H1 (cell line): ENCODE data around the gene CAMK2G. TPM values are rescaled to one million over a fixed set of nuclear protein-coding genes. Genes with fewer than 3 reads are reported as not detected.
A peak's percentile ranks its signal among the peaks of the same experiment; 100 is the strongest.

Source experiments
- BCL11A ChIP-seq, 2 experiments: IDR thresholded peaks; one replicate each; pipeline ENCODE4 v1.6.1; 2011; ENCODE audit warnings: low read depth in 2 of 2, low read length in 2 of 2, mild to moderate bottlenecking in 2 of 2
- HDAC2 ChIP-seq, 2 experiments: fragments of 300-600 bp in 1 of 2; sonication (generic) in 1 of 2; IDR thresholded peaks; 2 replicates each; pipeline ENCODE4 v1.6.1; 2011 to 2012; ENCODE audit warnings: low read depth in 2 of 2, low read length in 2 of 2, mild to moderate bottlenecking in 2 of 2, moderate library complexity in 2 of 2, borderline replicate concordance in 1 of 2, inconsistent platforms in 1 of 2
- NANOG ChIP-seq: IDR thresholded peaks from 2 replicates; pipeline ENCODE4 v1.6.1; 2011; ENCODE audit warnings: low read length, low read depth, mild to moderate bottlenecking, inconsistent platforms; ENCODE audit not compliant: insufficient read depth, poor library complexity, severe bottlenecking
- RFX5 ChIP-seq: IDR thresholded peaks from 2 replicates; pipeline ENCODE4 v1.6.1; 2011; ENCODE audit warnings: low read depth, low read length, improper control_type of control experiment, borderline replicate concordance
- polyA plus RNA-seq, 7 experiments: library from polyadenylated mRNA; depleted of rRNA in 3 of 7; stranded (reverse) in 5 of 7; unstranded in 2 of 7; fragments of >200 nt in 5 of 7; fragments of 200-250 nt in 2 of 7; gene quantifications; 1 replicate in 5 of 7; 2 replicates in 1 of 7; 4 replicates in 1 of 7; pipeline versions ENCODE4 v1.2.1 to v1.2.3, GENCODE V29; 2011 to 2013; ENCODE audit warnings: missing spikeins in 2 of 7, mixed read lengths in 2 of 7
- total RNA-seq: library from RNA; stranded (reverse); fragmentation: NEBNext Ultra II Directional; extraction: Animal tissue kit (Norgen Biotek cat#: 25700); gene quantifications from 2 replicates; pipeline ENCODE4 v1.2.1, GENCODE V29; 2021

The CAMK2G gene
- total and polyA plus RNA-seq, 2 of the 8 experiments (the other 6 are each of a cell fraction or from before 2014, with no cell fraction given): 28.9 to 31.7 TPM

- 0 out of 4 replicates have a peak, but pooled peaks of 1 of the 2 experiments have one; percentile 6 for TF ChIP-seq HDAC2 (IDR thresholded peaks at IDR 0.05; ENCODE audit: borderline replicate concordance in 1 of 2, low read depth in 2 of 2, low read length in 2 of 2)
- no peak for TF ChIP-seq BCL11A (IDR thresholded peaks at IDR 0.05; ENCODE audit: low read depth in 2 of 2, low read length in 2 of 2)
- TF ChIP-seq NANOG: no peak
- TF ChIP-seq RFX5: no peak
- TF ChIP-seq, all 59 proteins: peak for 4
Observed at GRCh38 chr10:73810735-73811465, 63.5 kb downstream of the CAMK2G start (continued).
